ENCODE measurements around the gene CEP152.

DNA sequence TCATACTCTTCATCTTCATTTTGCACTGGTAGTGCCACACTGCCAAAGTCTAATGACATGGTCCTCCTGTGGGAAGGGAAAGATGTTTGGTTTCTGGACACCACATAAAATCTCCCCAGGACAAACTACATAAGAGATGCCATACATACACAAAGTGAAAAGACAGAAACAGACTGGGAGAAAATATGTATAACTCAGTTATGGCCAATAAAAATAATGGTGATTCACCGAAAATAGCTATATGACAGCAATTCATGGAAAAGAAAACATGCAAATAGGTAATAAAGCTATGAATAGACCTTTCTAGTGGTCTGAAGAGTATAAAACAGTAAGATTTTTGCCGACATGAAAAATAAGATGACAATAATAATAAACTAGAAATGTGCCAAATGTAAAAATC is 5.3 kb downstream of the CEP152 start:
- TF ChIP-seq, protein P1, sequence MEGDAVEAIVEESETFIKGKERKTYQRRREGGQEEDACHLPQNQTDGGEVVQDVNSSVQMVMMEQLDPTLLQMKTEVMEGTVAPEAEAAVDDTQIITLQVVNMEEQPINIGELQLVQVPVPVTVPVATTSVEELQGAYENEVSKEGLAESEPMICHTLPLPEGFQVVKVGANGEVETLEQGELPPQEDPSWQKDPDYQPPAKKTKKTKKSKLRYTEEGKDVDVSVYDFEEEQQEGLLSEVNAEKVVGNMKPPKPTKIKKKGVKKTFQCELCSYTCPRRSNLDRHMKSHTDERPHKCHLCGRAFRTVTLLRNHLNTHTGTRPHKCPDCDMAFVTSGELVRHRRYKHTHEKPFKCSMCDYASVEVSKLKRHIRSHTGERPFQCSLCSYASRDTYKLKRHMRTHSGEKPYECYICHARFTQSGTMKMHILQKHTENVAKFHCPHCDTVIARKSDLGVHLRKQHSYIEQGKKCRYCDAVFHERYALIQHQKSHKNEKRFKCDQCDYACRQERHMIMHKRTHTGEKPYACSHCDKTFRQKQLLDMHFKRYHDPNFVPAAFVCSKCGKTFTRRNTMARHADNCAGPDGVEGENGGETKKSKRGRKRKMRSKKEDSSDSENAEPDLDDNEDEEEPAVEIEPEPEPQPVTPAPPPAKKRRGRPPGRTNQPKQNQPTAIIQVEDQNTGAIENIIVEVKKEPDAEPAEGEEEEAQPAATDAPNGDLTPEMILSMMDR (IDR thresholded peaks at IDR 0.05) = no peak
- TF ChIP-seq POLR2A (IDR thresholded peaks at IDR 0.05) = no peak

Measured in uterus (tissue), 2 donors.